WTC11 (cell line): ENCODE data around the gene APOL1. TPM values are rescaled to one million over a fixed set of nuclear protein-coding genes. Genes with fewer than 3 reads are reported as not detected.

ENCODE experiments used
- ATAC-seq: fragments of 200-7000 bp; cut with Tn5 transposase; 2 replicates; pipeline ENCODE4 v1.10.0; 2021; ENCODE audit warnings: mild to moderate bottlenecking, moderate library complexity
- CTCF ChIA-PET: fragments of 300-600 bp; sonication (Branson Sonifier 250); formaldehyde crosslinking; loops from one replicate; lab custom pipeline; 2021; ENCODE audit warnings: antibody characterized with exemption; lab: Charles Lee
- POLR2A ChIA-PET: fragments of 350-600 bp; sonication (Branson Sonifier 250); formaldehyde crosslinking; loops from one replicate; lab custom pipeline; 2021; ENCODE audit warnings: antibody characterized with exemption; lab: Charles Lee
- DNase-seq: peaks from one replicate; pipeline ENCODE4 v3.0.0; 2021; ENCODE audit warnings: low spot score
- H3K27ac Mint-ChIP-seq: 2 replicates; pipeline ENCODE4 v1.8.0; 2021; ENCODE audit warnings: mixed read lengths
- H3K27me3 Mint-ChIP-seq: 2 replicates; pipeline ENCODE4 v1.8.0; 2021; ENCODE audit warnings: low read depth, mild to moderate bottlenecking, moderate library complexity, mixed read lengths
- H3K36me3 Mint-ChIP-seq: 2 replicates; pipeline ENCODE4 v1.8.0; 2021; ENCODE audit warnings: mixed read lengths
- H3K4me1 Mint-ChIP-seq: 2 replicates; pipeline ENCODE4 v1.8.0; 2022; ENCODE audit warnings: mixed read lengths
- H3K4me3 Mint-ChIP-seq: 2 replicates; pipeline ENCODE4 v1.8.0; 2021; ENCODE audit warnings: mild to moderate bottlenecking, moderate library complexity, mixed read lengths
- H3K9me3 Mint-ChIP-seq: 2 replicates; pipeline ENCODE4 v1.8.0; 2021; ENCODE audit warnings: mixed read lengths
- FOXJ3 ChIP-seq: sonication (generic); formaldehyde crosslinking; IDR thresholded peaks from 2 replicates; pipeline ENCODE4 v1.9.0; 2021; ENCODE audit warnings: missing genetic modification reagents, mild to moderate bottlenecking, borderline replicate concordance
- FOXK1 ChIP-seq: sonication (generic); formaldehyde crosslinking; IDR thresholded peaks from 2 replicates; pipeline ENCODE4 v1.8.0; 2022; ENCODE audit warnings: mild to moderate bottlenecking, moderate library complexity, missing genetic modification reagents
- FOXP1 ChIP-seq: sonication (generic); formaldehyde crosslinking; IDR thresholded peaks from 2 replicates; pipeline ENCODE4 v1.8.0; 2022; ENCODE audit warnings: missing genetic modification reagents, mild to moderate bottlenecking, moderate library complexity, borderline replicate concordance
- JAZF1 ChIP-seq: fragments of 250-450 bp; sonication (Bioruptor Pico); IDR thresholded peaks from 2 replicates; pipeline ENCODE4 v1.9.0; 2021; ENCODE audit warnings: moderate library complexity, mild to moderate bottlenecking, inconsistent platforms
- KAT7 ChIP-seq: sonication (generic); formaldehyde crosslinking; IDR thresholded peaks from 2 replicates; pipeline ENCODE4 v1.8.1; 2023; ENCODE audit warnings: missing genetic modification reagents, mild to moderate bottlenecking, borderline replicate concordance
- MXD4 ChIP-seq: fragments of 250-450 bp; sonication (Bioruptor Pico); IDR thresholded peaks from 2 replicates; pipeline ENCODE4 v1.8.0; 2021; ENCODE audit warnings: mild to moderate bottlenecking, moderate library complexity, borderline replicate concordance
- SMAD3 ChIP-seq: sonication (generic); formaldehyde crosslinking; IDR thresholded peaks from 2 replicates; pipeline ENCODE4 v1.8.0; 2022; ENCODE audit warnings: missing genetic modification reagents, mild to moderate bottlenecking, borderline replicate concordance
- ZNF121 ChIP-seq: sonication (generic); formaldehyde crosslinking; IDR thresholded peaks from 2 replicates; pipeline ENCODE4 v1.8.0; 2023; ENCODE audit warnings: missing genetic modification reagents
- ZNF317 ChIP-seq: sonication (generic); formaldehyde crosslinking; IDR thresholded peaks from 2 replicates; pipeline ENCODE4 v1.8.1; 2023; ENCODE audit warnings: low read depth, mild to moderate bottlenecking, moderate library complexity, missing genetic modification reagents, borderline replicate concordance
- total RNA-seq: library from RNA; stranded (reverse); gene quantifications from 3 replicates; pipeline ENCODE4 v1.2.3, GENCODE V29; 2021
- TF ChIP-seq, protein P1 (sequence below): sonication (generic); formaldehyde crosslinking; IDR thresholded peaks from 2 replicates; pipeline ENCODE4 v1.8.1; 2022; ENCODE audit warnings: mild to moderate bottlenecking, missing genetic modification reagents, moderate library complexity, borderline replicate concordance
- TF ChIP-seq, protein P2 (sequence below): sonication (generic); formaldehyde crosslinking; IDR thresholded peaks from 2 replicates; pipeline ENCODE4 v1.8.1; 2023; ENCODE audit warnings: mild to moderate bottlenecking, missing genetic modification reagents, borderline replicate concordance
- TF ChIP-seq, protein P3 (sequence below): fragments of 250-450 bp; sonication (Bioruptor Pico); IDR thresholded peaks from 2 replicates; pipeline ENCODE4 v1.8.0; 2021; ENCODE audit warnings: mild to moderate bottlenecking
- TF ChIP-seq, protein P4 (sequence below): fragments of 250-450 bp; sonication (Bioruptor Pico); IDR thresholded peaks from 2 replicates; pipeline ENCODE4 v1.9.0; 2021; ENCODE audit warnings: mild to moderate bottlenecking, borderline replicate concordance
- TF ChIP-seq, protein P5 (sequence below): fragments of 250-450 bp; sonication (Bioruptor Pico); IDR thresholded peaks from 2 replicates; pipeline ENCODE4 v2.1.2; 2022; ENCODE audit warnings: mild to moderate bottlenecking, moderate library complexity
- TF ChIP-seq, protein P6 (sequence below): sonication (generic); formaldehyde crosslinking; IDR thresholded peaks from 2 replicates; pipeline ENCODE4 v1.8.1; 2022; ENCODE audit warnings: mild to moderate bottlenecking, moderate library complexity, missing genetic modification reagents
- TF ChIP-seq, protein P7 (sequence below): sonication (generic); formaldehyde crosslinking; IDR thresholded peaks from 2 replicates; pipeline ENCODE4 v1.8.0; 2023; ENCODE audit warnings: mild to moderate bottlenecking, missing genetic modification reagents

APOL1 gene
- total RNA-seq, 1 experiment from 2014 or later = 0.35 TPM

DNA sequence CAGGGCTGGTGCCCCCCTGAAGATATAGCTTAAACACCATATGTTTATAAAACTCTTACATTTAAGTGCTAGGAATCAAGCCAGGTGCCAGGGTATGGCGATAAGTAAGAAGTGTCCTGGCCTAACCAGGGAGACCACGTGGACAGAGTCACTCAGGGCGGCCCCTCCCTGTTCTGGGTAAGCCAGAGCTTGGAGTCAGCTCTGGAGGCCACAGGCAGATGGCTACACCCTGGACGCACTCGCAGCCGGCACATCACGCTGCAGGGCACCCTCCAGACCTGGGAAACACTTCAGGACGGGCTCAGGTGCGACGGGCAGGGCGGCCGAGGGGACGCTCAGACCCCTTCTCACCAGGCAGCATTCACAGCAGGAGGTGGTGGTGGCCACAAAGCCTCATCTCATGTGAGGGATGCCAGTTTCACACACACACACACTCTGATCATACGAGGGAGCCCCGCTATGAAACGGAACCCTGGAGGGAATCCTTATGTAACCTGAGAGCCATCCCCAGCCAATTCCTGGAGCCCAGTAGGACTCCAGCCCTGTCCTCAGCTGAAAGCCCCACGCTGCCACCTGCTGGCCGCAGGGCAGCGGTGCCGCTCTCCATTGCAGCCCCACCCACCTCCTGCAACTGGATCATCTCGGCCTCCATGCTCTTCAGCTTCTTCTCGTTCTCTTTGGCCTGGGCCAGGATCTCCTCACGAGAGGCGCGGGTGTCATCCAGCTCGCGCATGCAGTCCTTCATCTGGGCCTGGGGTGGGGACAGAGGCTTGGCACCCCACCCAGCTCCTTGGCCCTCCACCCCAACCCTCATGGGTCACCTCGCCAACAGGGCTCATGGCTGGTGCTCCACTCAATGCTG is 33.4 kb downstream of the APOL1 start:
- CTCF ChIA-PET = interaction anchor here (0.6 to 2.4 kb wide), 36 partner anchors 8 to 910 kb away, joined by 3 to 29 read pairs (median 4); partner anchors contain the start of gene APOL2
- Mint-ChIP-seq H3K27ac (peak overlapping the region; percentile 15; the same call in 1 of the 2 replicates), H3K27me3 (no peaks in the 10 kb centered on the region), H3K9me3 (peaks cover 5% of the 10 kb centered on the region; the same call in 1 of the 2 replicates), H3K4me3 (no peak overlapping the region), H3K4me1 (peaks cover 5% of the 10 kb centered on the region; the same call in 1 of the 2 replicates), H3K36me3 (peaks cover 83% of the 10 kb centered on the region)
- POLR2A ChIA-PET = interaction anchor here (1.2 kb wide), 1 partner anchor 195 kb away, joined by 3 read pairs; the partner anchor contains the start of gene TXN2
- ATAC-seq = peak; percentile 94
- peak; percentile 87 for DNase-seq
- TF ChIP-seq, protein P1, sequence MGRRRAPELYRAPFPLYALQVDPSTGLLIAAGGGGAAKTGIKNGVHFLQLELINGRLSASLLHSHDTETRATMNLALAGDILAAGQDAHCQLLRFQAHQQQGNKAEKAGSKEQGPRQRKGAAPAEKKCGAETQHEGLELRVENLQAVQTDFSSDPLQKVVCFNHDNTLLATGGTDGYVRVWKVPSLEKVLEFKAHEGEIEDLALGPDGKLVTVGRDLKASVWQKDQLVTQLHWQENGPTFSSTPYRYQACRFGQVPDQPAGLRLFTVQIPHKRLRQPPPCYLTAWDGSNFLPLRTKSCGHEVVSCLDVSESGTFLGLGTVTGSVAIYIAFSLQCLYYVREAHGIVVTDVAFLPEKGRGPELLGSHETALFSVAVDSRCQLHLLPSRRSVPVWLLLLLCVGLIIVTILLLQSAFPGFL = no peak
- TF ChIP-seq SMAD3 (CRISPR knock-in tag) = no peak
- TF ChIP-seq, protein P2, sequence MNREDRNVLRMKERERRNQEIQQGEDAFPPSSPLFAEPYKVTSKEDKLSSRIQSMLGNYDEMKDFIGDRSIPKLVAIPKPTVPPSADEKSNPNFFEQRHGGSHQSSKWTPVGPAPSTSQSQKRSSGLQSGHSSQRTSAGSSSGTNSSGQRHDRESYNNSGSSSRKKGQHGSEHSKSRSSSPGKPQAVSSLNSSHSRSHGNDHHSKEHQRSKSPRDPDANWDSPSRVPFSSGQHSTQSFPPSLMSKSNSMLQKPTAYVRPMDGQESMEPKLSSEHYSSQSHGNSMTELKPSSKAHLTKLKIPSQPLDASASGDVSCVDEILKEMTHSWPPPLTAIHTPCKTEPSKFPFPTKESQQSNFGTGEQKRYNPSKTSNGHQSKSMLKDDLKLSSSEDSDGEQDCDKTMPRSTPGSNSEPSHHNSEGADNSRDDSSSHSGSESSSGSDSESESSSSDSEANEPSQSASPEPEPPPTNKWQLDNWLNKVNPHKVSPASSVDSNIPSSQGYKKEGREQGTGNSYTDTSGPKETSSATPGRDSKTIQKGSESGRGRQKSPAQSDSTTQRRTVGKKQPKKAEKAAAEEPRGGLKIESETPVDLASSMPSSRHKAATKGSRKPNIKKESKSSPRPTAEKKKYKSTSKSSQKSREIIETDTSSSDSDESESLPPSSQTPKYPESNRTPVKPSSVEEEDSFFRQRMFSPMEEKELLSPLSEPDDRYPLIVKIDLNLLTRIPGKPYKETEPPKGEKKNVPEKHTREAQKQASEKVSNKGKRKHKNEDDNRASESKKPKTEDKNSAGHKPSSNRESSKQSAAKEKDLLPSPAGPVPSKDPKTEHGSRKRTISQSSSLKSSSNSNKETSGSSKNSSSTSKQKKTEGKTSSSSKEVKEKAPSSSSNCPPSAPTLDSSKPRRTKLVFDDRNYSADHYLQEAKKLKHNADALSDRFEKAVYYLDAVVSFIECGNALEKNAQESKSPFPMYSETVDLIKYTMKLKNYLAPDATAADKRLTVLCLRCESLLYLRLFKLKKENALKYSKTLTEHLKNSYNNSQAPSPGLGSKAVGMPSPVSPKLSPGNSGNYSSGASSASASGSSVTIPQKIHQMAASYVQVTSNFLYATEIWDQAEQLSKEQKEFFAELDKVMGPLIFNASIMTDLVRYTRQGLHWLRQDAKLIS (CRISPR knock-in tag) = no peak
- no peak for TF ChIP-seq JAZF1 (CRISPR knock-in tag)
- TF ChIP-seq MXD4 (CRISPR knock-in tag) = no peak
- TF ChIP-seq FOXJ3 (CRISPR knock-in tag) = no peak
- TF ChIP-seq ZNF121 = no peak
- TF ChIP-seq KAT7 = no peak
- TF ChIP-seq FOXK1 (CRISPR knock-in tag) = no peak
- TF ChIP-seq, protein P3, sequence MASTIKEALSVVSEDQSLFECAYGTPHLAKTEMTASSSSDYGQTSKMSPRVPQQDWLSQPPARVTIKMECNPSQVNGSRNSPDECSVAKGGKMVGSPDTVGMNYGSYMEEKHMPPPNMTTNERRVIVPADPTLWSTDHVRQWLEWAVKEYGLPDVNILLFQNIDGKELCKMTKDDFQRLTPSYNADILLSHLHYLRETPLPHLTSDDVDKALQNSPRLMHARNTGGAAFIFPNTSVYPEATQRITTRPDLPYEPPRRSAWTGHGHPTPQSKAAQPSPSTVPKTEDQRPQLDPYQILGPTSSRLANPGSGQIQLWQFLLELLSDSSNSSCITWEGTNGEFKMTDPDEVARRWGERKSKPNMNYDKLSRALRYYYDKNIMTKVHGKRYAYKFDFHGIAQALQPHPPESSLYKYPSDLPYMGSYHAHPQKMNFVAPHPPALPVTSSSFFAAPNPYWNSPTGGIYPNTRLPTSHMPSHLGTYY (CRISPR knock-in tag) = peak; percentile 78; the same call in 1 of the 2 replicates
- TF ChIP-seq ZNF317 (CRISPR knock-in tag) = no peak
- TF ChIP-seq FOXP1 (CRISPR knock-in tag) = no peak
- TF ChIP-seq, protein P4, sequence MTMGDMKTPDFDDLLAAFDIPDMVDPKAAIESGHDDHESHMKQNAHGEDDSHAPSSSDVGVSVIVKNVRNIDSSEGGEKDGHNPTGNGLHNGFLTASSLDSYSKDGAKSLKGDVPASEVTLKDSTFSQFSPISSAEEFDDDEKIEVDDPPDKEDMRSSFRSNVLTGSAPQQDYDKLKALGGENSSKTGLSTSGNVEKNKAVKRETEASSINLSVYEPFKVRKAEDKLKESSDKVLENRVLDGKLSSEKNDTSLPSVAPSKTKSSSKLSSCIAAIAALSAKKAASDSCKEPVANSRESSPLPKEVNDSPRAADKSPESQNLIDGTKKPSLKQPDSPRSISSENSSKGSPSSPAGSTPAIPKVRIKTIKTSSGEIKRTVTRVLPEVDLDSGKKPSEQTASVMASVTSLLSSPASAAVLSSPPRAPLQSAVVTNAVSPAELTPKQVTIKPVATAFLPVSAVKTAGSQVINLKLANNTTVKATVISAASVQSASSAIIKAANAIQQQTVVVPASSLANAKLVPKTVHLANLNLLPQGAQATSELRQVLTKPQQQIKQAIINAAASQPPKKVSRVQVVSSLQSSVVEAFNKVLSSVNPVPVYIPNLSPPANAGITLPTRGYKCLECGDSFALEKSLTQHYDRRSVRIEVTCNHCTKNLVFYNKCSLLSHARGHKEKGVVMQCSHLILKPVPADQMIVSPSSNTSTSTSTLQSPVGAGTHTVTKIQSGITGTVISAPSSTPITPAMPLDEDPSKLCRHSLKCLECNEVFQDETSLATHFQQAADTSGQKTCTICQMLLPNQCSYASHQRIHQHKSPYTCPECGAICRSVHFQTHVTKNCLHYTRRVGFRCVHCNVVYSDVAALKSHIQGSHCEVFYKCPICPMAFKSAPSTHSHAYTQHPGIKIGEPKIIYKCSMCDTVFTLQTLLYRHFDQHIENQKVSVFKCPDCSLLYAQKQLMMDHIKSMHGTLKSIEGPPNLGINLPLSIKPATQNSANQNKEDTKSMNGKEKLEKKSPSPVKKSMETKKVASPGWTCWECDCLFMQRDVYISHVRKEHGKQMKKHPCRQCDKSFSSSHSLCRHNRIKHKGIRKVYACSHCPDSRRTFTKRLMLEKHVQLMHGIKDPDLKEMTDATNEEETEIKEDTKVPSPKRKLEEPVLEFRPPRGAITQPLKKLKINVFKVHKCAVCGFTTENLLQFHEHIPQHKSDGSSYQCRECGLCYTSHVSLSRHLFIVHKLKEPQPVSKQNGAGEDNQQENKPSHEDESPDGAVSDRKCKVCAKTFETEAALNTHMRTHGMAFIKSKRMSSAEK (CRISPR knock-in tag) = no peak
- TF ChIP-seq, protein P5, sequence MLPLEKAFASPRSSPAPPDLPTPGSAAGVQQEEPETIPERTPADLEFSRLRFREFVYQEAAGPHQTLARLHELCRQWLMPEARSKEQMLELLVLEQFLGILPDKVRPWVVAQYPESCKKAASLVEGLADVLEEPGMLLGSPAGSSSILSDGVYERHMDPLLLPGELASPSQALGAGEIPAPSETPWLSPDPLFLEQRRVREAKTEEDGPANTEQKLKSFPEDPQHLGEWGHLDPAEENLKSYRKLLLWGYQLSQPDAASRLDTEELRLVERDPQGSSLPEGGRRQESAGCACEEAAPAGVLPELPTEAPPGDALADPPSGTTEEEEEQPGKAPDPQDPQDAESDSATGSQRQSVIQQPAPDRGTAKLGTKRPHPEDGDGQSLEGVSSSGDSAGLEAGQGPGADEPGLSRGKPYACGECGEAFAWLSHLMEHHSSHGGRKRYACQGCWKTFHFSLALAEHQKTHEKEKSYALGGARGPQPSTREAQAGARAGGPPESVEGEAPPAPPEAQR = peak; percentile 51; the same call in 1 of the 2 replicates
- TF ChIP-seq, protein P6, sequence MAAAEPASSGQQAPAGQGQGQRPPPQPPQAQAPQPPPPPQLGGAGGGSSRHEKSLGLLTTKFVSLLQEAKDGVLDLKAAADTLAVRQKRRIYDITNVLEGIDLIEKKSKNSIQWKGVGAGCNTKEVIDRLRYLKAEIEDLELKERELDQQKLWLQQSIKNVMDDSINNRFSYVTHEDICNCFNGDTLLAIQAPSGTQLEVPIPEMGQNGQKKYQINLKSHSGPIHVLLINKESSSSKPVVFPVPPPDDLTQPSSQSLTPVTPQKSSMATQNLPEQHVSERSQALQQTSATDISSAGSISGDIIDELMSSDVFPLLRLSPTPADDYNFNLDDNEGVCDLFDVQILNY (CRISPR knock-in tag) = no peak
- TF ChIP-seq, protein P7, sequence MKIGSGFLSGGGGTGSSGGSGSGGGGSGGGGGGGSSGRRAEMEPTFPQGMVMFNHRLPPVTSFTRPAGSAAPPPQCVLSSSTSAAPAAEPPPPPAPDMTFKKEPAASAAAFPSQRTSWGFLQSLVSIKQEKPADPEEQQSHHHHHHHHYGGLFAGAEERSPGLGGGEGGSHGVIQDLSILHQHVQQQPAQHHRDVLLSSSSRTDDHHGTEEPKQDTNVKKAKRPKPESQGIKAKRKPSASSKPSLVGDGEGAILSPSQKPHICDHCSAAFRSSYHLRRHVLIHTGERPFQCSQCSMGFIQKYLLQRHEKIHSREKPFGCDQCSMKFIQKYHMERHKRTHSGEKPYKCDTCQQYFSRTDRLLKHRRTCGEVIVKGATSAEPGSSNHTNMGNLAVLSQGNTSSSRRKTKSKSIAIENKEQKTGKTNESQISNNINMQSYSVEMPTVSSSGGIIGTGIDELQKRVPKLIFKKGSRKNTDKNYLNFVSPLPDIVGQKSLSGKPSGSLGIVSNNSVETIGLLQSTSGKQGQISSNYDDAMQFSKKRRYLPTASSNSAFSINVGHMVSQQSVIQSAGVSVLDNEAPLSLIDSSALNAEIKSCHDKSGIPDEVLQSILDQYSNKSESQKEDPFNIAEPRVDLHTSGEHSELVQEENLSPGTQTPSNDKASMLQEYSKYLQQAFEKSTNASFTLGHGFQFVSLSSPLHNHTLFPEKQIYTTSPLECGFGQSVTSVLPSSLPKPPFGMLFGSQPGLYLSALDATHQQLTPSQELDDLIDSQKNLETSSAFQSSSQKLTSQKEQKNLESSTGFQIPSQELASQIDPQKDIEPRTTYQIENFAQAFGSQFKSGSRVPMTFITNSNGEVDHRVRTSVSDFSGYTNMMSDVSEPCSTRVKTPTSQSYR = no peak
